ENCODE measurements around the gene FNDC3B. TPM values are rescaled to one million over a fixed set of nuclear protein-coding genes. Genes with fewer than 3 reads are reported as not detected.

FNDC3B gene
- total and polyA plus RNA-seq, 2 of the 8 experiments (the other 6 are each of a cell fraction or from before 2014, with no cell fraction given) = 14.1 to 44.4 TPM

DNA sequence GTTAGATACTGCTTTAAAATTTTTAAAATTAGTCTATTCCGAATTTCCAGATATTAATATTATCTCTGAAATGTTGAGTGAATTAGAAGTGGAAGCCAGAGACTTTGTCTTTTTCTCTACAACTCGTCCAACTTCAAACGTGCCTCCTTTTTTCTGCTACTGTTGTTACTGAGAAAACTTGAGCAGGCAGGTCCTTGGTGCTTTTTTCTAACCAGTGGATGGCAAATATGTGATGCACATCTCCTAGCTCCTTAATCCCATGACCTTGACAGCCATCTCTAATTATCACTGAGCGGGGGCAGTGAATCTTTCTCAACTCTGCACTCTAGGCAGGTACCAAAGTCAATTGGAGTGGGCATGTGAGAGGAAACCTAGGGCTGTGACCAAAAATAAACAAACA is 50.7 kb downstream of the FNDC3B start (continued):
- TF ChIP-seq, protein P1, sequence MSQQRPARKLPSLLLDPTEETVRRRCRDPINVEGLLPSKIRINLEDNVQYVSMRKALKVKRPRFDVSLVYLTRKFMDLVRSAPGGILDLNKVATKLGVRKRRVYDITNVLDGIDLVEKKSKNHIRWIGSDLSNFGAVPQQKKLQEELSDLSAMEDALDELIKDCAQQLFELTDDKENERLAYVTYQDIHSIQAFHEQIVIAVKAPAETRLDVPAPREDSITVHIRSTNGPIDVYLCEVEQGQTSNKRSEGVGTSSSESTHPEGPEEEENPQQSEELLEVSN (IDR thresholded peaks at IDR 0.05) = no peak
- TF ChIP-seq CHD1 (IDR thresholded peaks at IDR 0.05; ENCODE audit: low read depth, low read length) = no peak
- TF ChIP-seq JUND (IDR thresholded peaks at IDR 0.05; ENCODE audit: low read length) = no peak
- TF ChIP-seq HDAC6 (IDR thresholded peaks at IDR 0.05; ENCODE audit: low read depth, low read length) = no peak
- TF ChIP-seq RXRA (IDR thresholded peaks at IDR 0.05; ENCODE audit: insufficient read depth, low read depth, low read length) = no peak
- TF ChIP-seq HDAC2 (IDR thresholded peaks at IDR 0.05; ENCODE audit: borderline replicate concordance in 1 of 2, low read depth in 2 of 2, low read length in 2 of 2) = no peak
